GM19351 (cell line): ENCODE data around the gene SLC26A2.

Experiments used
- ATAC-seq: cut with Tn5 transposase; IDR thresholded peaks from one replicate; pipeline ENCODE4 v1.9.1; 2021; ENCODE audit warnings: mild to moderate bottlenecking, moderate library complexity; ENCODE audit not compliant: unreplicated experiment

SLC26A2 gene

DNA sequence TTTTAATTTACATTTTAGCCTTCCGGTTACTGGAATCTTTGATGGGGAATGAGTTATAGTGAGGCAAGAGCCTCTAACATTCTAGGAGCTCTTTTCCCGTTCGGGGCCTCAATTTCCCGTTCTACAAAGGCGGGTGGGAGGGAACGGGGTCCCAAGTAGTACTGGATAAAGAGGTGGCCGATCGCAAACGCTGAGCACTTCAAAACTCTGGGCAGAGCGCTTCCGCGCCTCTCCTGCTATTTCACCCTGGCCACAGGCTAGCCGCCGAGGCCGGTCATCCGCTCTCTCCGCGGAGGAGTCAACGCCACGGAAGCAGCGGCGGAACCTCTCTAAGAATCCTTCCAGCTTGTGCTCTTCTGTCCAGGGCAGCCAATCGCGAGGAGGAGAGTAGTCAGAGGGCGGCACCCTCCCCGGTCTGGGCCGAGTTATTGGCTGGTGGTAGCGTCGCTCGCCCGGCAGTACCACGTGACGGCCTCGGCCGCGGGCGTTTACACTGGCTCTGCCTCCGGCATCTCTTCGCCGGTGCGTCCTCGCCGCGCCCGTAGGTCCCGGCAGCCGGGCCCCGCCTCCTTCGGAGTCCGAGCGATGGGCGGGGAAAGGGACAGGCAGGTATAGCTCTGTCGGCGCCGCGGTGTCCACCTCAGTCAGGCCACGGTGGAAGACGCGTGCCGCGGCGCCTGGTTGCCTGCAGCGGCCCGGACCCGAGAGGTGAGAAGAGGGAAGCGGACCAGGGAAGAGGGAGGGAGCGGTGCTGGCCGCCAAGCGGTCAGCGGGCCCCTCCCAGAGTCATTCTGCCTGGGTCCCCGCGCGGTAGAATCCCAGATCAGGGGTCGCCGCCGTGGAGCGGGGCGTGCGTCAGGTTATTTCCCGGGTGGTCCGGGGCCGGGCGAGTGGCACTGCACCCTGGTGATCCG is at the start of gene SLC26A2:
Gene SLC26A2, plus strand, starts transcription at position 487 of the 914 bp plus-strand sequence. CDS start 16,895 bp downstream, outside the sequence.
- peak; percentile 99 for ATAC-seq

DNA sequence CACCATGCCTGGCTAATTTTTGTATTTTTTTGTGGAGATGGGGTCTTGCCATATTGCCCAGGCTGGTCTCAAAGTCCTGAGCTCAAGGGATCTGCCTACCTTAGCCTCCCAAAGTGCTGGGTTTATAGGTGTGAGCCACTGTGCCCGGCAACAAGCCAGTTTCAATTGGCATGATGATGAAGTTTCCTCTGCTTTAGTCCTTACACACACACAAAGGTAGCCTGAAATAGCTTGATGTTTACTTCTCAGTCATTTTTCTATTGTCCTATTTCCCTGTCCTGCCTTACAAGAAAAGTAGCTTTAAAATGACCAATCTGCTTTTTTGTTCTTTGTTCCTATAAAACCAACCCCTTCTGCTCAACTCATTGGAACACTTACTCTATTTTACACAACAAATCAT is 49.5 kb upstream of the SLC26A2 start:
- no peak for ATAC-seq

DNA sequence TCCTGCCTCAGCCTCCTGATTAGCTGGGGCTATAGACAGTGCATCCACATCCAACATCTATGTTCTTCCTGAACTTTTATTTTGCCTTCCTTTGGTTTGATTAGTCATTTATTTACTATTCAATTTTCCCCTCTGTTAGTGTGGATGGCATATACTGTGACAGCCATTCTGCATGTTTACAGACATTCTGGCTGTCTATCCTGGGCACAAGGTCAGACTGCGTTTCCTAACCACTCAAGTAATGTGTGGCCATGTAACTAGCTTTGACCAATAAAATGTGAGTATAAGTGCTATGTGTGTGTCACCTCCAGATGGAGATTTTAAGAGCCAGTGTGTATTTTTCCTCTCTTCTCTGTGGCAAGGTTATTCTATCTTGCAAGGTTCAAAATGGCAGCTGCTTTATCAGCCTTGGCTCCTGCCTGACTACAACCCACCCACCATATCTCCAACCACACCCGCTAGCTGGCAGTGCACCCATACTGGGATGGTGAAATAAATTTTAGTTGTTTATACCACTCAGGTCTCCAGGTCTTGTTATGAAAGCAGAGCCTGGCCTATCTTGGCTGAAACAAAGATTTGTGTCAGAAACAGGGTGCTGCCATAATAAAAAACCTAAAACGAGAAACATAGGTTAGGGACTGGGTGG is 48.2 kb upstream of the SLC26A2 start:
- ATAC-seq = no peak

DNA sequence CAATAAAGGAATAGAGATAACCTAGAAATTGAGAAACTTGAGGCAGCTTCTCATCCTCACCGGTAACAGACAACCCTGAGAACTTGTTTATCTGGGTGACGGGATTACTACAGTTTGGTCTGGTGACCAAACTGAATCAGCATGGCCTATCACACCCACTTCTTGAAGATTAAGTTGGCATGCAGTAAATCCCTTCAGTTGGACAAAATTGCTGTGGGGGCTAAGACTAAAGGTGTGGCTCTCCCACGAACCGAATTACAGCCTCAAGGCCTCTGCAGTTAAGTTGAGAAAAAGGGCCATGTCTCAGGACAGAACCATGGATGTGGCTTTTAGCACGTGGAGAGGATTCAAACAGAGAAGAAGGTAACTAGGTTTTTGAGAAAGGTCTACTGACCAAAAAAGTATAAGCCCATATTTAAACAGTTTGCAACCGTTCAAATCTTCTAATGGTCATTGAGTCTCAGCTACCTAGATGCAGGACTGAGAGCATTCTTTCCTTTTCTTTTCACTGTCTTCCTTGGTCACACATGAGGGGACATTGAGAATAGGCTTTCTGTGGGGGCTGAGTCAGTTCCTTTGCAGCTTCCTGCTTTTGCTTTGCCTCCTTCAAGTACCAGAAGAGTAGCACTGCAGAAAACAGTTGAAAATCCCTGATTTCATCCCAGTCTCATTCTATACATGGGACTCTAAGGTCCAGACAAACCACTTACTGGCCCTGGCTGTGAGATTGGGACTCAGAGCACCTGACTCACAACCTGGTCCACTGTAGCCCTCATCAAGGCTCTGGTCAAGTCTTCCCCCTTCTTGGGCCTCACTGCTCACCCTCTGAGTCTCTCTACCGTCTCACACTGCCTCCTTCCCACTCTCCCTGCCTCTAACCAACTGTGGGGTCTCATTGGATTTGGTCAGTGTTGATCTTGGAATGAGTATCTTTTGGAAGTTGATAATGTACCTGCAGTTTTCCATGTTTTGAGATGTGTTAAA is 46.8 kb upstream of the SLC26A2 start:
- ATAC-seq = no peak

DNA sequence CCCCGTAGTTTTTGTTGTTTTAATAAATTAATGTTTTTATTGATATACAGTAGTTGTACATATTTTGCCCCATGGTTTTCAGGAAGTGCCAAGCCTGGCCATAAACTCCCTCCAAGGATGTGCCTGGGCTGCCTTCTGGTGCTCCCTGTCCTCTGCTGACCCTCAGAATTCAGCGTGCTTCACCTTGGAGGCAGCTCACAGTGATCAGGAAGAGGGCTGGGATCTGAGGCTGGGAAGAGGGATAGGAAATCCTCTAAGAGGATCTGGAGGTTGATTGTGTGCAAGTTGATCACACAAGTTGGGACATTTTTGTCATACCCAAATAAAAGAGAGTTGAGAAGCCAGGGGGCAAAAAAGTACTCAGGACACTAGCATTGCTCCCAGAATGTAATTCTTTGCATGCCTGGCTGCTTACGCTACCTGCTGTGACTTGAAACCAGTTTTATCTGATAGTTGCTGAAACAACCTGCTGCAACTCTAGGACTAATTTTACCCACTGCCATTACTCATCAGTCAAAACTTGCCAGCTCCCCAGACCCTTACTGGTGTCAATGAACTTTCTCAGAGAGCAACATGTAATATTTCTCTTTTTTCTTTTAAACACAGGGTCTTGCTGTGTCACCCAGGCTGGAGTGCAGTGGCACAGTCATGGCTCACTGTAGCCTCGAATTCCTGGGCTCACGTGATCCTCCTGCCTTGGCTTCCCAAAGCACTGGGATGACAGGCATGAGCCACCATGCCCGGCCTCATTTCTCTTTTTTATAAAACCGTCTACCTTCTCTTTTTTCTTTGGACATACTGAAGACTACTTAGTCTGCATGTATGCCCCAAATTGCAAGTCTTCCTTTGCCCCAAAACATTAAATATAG is 44.9 kb upstream of the SLC26A2 start:
- no peak for ATAC-seq

DNA sequence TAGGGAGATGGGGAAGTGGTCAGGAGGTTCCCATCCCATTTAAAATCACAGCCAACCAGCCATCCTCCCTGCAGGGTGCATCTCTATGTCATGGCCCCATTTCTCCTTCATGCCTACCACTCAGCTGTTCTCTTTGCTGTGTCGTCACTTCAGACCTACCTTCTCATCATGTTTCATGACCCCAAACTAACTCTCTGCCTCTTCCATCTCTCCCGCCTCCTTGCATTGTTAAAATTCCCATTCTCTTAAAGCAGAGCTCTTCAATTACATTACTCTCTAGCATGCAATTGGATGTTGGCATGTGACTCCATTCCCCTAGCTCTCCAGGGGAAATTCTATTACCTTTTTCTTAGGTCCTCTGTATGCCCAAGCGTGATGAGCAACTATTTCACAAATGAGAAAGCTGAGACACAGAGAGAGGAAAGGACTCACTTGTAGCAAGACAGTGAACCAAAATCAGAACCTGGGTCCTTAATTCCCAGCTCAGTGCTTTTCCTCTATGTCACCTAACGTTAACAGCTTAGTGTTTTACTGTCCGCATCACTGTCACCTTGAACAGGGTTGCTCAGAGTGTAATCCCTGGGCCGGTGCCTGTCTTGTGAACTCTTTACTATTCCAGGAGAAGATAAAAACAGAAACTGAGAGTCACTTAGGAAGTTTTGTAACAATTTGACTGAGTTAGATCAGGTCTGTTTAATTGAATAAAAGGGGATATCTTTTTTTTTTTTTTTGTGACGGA is 44.1 kb upstream of the SLC26A2 start:
- ATAC-seq = no peak

DNA sequence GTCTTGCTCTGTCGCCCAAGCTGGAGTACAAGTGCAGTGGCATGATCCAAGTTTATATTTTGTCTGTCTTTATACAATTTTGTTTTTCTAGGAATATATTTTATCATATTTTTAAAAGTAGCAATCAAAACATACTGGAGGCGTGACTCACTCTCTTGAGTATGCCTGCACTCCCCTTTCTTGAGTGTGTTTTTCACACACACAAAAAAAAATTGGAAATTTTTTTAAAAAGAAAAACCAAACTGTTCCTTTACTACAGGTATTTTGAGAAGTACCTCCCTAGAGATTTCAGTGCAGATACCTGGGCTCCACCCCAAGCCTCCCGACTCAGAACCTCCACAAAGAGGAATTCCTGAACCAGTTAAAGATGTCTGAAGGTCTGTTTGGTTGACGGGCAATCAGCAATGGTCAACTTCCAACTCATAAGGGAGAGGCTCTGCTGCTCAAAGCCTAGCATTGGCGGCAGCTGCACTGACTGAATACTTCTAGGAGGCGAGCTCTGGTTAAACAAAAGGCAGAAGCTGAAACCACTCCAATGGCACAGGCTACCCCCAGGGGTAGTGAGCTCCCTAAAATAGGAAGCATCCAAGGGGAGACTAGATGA is 43.4 kb upstream of the SLC26A2 start:
- ATAC-seq = no peak

DNA sequence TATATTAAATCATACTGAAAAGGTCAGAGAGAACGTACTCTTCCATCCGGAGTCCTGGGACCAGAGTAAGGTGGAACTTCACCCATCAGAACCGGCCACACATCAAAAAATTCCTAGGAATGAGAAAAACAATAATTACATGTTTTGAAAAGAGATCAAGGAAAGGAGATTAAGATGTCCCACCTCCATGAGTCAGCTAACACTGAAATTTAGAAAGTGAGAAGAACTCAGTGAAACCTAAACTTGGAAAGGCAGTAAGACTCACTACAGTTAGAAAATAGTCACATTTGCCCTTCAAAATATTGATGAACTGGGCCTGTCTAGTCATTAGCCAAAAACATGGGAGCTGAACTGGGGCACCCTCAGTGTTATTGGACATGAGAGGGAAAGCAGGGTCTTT is 39.0 kb upstream of the SLC26A2 start:
- ATAC-seq = no peak

DNA sequence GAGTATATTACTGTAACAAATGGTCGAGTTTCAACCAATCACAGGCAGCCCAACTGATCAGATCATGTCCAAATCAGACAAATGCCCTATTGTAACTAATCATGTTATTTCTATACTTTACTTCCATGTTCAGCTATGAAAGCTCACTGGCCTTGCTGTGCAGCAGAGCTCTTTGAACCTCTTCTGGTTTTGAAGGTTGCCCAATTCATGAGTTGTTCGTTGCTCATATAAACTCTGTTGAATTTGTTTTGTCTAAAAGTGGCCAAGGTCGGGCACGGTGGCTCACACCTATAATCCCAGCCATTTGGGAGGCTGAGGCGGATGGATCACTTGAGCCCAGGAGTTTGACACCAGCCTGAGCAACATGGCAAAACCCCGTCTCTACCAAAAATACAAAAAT is 37.6 kb upstream of the SLC26A2 start:
- no peak for ATAC-seq

DNA sequence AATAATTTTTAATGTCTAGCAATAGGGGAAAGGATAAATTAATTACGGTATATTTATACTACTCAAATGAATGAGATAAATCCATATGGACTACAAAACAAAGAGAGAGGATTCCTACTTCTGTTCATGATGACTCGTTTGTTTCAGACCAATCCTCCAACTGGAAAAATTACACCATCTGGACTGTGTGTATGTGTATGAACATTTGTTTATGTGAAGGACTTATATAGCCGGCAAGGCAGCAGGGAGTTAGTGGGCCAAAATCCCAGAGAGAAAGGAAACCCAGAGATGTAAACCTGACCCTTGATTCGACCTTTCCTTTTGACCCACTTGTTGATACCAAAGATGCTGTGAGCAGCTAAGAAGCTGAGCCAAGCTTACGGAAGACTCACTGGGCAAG is 36.1 kb upstream of the SLC26A2 start:
- no peak for ATAC-seq

DNA sequence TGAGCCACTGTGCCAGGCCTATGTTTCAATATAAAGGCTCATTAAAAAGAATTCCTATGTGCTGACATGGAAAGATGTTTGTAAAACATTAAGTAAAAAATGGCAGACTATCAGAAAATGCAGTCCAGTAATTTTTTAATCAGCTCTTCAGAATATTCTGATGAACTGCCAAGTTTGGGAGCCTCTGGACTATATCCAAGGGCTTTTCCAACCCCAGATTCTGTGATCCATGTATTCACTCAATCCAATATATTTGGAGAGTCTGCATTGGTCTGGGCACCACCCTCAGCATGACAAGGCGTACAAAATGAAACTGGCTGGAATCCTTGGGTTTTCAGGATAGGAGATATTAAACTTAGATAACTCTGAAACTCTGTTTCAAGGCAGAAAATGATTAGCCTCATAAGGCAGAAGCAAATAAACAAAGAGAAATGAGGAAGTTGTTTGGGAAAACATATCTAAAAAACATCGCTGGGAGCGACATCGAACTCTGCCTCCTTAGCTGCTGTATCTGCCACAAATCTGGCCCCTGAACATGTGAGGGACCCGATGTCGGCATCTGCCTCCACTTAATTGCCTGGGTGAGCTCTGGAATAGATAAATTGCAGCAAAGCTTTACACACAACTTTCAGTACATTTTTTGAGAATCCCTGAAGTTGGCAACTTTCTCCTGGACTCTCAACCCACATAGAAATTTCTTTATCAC is 30.4 kb upstream of the SLC26A2 start:
- no peak for ATAC-seq

DNA sequence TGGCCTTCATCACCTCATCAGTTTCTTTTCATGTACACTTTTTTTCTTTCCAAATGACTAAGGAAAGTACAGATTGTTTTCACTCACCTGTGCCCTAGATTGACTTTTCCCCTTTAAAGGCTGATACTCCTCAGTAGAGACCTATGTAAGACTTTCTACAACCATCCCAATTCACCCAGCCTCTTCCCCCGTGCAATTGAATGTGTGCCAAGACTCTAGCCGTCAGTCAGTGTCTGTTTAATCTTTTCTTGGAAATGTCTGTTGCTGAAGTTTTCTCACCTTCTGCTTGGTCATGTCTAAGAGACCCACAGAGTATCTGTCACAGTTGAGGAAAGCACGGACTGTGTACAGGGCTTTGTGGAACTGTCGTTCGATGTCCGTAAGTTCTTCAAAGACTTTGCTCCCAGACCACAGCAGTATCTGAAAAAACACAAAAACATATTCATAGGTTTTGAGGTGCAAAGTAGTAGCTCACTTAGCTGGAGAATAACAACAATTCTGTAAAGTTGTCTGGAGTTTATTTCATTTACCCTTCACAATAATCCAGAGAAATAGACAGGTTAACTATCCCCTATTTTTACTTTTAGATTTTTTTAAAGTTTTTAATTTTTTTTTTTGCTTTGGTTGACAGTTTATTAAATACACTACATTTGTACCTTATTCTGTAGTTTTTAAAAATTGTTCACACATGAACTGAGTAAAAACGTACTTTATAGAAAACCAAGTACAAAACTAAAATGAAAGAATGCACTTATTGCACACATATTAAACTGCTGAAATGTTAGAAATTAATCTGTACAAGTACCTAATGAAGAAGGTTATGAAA is 29.6 kb upstream of the SLC26A2 start:
- ATAC-seq = no peak

DNA sequence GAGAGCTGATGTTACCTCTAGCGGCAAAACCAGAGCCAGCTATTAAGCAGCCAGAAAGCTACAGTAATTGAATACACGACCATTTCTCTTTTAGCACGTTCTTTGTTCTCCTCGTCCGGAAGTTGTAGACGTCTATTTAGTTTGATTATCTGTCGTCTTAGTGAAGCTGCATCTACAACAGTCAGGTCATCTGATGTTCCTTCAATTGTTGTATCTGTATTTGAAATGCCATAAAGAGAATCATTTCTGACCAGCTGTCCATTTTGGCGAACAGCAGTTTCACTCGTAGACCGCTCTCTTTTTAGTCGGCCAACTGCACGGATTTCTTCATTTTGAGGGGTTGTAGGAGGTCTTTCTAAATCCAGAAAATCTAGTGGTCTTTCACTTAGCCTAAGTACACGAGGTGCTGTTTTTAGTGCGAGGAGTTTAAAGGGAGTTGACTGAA is 28.5 kb upstream of the SLC26A2 start:
- no peak for ATAC-seq

DNA sequence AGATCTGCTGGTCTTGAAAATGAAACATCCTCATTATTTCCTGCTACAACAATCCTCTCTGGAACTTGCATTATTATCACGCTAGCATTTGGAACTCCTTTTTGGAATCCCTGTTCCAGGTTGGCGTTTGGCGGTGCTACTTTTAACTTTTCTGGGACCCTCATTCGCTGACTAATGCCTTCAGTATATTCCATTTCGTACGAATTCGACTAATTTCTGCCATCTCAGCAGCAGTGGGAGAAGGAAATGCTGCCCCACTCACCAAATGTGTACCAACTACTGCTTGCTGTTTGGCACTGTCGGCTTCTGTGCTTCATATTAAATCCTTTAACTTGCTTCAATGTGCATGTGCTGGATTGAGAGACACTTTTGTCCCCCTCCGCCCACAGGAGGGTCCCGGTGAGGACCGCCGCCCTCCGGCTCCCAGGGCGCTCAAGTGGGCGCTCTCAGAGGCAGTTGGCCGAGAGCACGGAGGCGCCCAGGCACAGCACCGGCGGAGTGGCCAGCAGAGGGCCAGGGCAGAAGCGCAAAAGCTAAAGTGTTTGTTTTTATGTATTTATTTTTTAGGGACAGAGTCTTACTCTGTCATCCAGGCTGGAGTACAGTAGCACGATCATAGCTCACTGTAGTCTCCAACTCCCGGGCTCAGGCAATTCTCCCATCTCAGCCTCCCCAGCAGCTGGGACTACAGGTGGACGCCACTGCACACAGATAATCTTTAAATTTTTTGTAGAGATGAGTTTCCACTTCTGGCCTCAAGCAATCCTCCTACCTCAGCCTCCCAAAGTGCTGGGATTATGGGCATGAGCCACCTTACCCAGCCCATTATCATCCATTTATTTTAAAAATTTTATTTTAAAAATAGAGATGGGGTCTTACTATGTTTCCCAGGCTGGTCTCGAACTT is 27.9 kb upstream of the SLC26A2 start:
- ATAC-seq = no peak

DNA sequence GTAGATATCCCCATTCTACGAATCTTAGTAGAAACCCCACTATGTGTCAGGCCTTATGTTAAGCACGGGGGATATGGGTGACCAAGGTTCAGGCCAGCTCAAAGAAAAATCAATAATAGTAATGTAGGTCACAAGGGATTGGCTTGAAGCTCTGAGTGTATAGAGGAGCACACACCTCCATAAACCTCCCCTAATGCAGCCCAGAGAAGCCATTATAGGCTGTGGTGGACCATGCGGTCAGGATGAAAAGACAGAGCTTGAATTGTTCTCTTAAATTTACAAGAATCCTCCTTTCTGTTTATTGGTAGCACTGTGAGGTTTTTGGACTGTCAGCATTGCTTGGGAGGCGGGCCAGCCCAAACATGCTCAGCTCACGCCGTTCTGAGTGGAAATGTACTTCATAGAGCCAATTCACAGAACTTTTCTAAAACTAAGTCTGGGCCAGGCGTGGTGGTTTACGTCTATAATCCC is 25.1 kb upstream of the SLC26A2 start:
- no peak for ATAC-seq

DNA sequence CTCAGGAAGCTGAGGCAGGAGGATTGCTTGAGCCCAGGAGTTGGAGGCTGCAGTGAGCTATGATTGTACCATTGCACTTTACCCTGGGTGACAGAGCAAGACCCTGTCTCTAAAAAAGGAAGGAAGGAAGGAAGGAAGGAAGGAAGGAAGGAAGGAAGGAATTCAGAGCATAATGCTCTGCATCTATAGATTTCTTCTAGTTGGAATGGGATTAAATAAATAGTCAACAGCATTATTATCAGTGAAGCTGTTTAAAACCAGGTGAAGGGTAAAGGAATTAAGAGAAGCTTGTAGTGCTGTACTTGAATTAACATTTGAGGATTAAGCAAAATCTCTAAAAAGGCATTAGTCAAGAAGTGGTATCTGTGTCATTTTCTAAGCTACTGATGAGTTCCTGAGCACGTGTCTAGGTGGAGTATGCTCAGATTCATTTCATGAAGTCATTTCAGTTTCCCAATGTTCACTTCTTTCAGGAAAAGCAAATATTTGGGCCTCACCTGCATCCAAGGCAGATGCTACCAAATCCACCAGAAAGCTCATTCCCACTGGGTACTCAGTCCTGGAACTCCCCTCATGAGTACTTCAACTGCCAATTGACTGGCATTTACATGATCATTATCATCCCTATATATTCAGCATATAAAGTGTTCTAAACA is 24.4 kb upstream of the SLC26A2 start:
- no peak for ATAC-seq
